ENCODE measurements around the gene SYTL3.

Gene SYTL3

DNA sequence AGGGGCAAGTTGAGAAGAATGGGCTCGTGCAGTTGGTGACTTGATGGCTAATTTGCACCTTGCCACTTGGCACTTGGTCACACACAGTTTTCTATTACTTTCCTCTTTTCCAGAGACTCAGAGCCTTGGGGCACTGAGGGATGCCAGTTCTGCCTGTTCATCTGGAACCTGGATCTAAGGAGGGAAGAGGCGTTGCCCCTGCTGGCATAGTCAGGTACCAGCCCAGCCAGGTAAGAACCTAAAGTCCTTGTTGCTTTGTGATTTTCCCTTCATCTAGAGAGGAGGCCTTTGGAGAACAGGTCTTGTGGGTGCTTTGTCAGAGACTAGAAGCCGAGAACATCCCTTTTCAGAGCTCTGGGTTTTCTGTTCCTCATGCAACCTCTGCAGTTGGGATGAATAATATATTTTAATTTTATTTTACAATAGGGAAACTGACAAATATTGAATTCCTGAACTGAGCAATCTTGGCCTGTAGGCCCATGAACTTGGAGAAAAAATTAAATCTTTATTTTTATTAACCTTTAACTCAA is 11.4 kb downstream of the SYTL3 start:
- H3K4me3 ChIP-seq (ENCODE audit: low read depth, low read length) = no peak overlapping the region
- TF ChIP-seq, protein P1, sequence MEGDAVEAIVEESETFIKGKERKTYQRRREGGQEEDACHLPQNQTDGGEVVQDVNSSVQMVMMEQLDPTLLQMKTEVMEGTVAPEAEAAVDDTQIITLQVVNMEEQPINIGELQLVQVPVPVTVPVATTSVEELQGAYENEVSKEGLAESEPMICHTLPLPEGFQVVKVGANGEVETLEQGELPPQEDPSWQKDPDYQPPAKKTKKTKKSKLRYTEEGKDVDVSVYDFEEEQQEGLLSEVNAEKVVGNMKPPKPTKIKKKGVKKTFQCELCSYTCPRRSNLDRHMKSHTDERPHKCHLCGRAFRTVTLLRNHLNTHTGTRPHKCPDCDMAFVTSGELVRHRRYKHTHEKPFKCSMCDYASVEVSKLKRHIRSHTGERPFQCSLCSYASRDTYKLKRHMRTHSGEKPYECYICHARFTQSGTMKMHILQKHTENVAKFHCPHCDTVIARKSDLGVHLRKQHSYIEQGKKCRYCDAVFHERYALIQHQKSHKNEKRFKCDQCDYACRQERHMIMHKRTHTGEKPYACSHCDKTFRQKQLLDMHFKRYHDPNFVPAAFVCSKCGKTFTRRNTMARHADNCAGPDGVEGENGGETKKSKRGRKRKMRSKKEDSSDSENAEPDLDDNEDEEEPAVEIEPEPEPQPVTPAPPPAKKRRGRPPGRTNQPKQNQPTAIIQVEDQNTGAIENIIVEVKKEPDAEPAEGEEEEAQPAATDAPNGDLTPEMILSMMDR (IDR thresholded peaks at IDR 0.05; ENCODE audit: low read depth, low read length, missing control alignments) = no peak
- in situ Hi-C loops (cut with HindIII; ENCODE audit: low sequenced_read_pairs) = no loop called here
- no peak for DNase-seq (ENCODE audit: low read depth)

DNA sequence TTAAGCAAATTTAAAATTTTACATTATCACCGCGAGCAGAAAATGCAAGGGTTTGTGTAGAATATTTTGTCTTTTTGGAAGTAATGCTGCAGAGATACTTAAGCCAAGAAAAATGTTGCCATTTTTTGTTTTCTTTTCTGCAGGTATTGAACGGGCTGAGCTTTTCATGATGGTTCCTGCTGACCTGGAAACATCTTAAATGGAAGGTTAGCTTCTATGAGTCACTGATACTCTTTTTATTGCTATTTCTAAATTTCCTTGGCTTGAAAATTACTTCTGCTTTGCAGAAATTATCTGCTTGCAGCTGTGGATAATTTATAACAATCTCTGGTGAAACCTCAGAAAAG is 12.7 kb downstream of the SYTL3 start:
- in situ Hi-C loops (cut with HindIII; ENCODE audit: low sequenced_read_pairs) = no loop called here
- TF ChIP-seq, protein P1 (IDR thresholded peaks at IDR 0.05; ENCODE audit: low read depth, low read length, missing control alignments) = no peak
- no peak for DNase-seq (ENCODE audit: low read depth)
- no peak overlapping the region for H3K4me3 ChIP-seq (ENCODE audit: low read depth, low read length)

DNA sequence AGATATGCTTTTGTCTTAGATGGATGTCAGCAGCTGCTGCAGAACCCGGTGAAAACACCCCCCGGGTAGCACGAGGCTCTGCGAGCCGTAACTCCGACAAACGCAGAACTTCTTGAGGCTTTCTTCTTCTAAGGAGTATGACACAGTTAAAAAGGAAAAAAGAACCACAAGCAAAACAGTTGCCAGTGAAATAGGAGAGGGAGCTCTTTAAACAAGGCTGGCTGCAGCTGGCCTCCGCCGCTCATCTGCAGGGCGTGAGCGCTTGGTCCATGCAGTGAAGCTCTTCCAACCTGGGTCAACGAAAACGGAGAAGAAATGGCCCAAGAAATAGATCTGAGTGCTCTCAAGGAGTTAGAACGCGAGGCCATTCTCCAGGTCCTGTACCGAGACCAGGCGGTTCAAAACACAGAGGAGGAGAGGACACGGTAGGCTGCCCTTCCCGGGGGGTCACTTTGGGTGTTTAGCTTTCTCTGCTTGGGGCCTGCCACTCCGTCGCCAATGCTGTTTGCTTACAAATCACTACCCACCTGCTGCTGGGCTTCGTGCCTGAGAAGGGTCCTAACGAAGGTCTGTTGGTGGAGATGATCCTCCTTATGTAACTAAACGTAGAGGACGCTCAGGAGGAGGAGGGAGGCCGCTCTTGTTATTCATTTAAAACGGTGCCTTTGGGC is 13.2 kb downstream of the SYTL3 start:
- in situ Hi-C loops (cut with HindIII; ENCODE audit: low sequenced_read_pairs) = no loop called here
- peak; percentile 67 for DNase-seq (ENCODE audit: low read depth)
- TF ChIP-seq, protein P1 (IDR thresholded peaks at IDR 0.05; ENCODE audit: low read depth, low read length, missing control alignments) = no peak
- H3K4me3 ChIP-seq (ENCODE audit: low read depth, low read length) = peak overlapping the region; percentile 11

DNA sequence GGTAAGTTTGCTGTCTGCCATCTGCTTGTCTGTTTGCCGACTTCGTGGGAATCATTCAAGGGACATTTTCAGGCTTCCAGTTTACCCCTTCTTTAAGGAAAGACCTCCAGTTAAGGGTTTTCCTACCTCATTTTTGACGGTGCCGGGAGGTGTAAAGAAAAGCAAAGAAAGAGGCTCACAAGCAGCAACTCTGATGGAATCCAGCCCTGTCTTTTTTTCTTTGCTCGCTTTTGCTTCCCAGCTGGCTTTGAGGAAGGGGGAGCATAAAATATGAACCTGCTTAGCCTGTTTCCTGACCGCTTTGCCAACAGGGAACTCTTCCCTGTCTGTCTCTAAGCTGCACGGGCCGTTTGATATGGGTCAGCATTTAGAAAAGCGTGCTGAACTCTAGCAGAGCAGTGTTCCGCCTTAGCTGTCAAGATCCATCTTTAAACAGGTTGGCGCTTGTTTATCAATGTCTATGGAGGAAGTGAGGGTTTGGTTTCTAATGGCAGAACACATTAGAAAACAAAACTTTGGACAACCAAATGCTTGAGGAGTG is 13.8 kb downstream of the SYTL3 start:
- TF ChIP-seq, protein P1 (IDR thresholded peaks at IDR 0.05; ENCODE audit: low read depth, low read length, missing control alignments) = no peak
- in situ Hi-C loops (cut with HindIII; ENCODE audit: low sequenced_read_pairs) = no loop called here
- H3K4me3 ChIP-seq (ENCODE audit: low read depth, low read length) = peak overlapping the region; percentile 11
- no peak for DNase-seq (ENCODE audit: low read depth)

DNA sequence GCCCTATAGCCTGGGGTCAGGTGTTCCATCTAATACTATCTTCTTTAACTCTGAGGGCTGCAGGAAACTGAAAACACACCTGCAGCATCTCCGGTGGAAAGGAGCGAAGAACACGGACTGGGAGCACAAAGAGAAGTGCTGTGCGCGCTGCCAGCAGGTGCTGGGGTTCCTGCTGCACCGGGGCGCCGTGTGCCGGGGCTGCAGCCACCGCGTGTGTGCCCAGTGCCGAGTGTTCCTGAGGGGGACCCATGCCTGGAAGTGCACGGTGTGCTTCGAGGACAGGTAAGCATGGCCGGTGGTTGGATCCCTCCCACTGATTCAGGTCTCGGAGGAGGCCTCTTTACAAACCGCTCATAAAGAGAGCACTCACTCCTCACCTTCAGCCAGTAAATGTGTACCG is 15.5 kb downstream of the SYTL3 start:
- H3K4me3 ChIP-seq (ENCODE audit: low read depth, low read length) = no peak overlapping the region
- TF ChIP-seq, protein P1 (IDR thresholded peaks at IDR 0.05; ENCODE audit: low read depth, low read length, missing control alignments) = no peak
- DNase-seq (ENCODE audit: low read depth) = no peak
- in situ Hi-C loops (cut with HindIII; ENCODE audit: low sequenced_read_pairs) = no loop called here

DNA sequence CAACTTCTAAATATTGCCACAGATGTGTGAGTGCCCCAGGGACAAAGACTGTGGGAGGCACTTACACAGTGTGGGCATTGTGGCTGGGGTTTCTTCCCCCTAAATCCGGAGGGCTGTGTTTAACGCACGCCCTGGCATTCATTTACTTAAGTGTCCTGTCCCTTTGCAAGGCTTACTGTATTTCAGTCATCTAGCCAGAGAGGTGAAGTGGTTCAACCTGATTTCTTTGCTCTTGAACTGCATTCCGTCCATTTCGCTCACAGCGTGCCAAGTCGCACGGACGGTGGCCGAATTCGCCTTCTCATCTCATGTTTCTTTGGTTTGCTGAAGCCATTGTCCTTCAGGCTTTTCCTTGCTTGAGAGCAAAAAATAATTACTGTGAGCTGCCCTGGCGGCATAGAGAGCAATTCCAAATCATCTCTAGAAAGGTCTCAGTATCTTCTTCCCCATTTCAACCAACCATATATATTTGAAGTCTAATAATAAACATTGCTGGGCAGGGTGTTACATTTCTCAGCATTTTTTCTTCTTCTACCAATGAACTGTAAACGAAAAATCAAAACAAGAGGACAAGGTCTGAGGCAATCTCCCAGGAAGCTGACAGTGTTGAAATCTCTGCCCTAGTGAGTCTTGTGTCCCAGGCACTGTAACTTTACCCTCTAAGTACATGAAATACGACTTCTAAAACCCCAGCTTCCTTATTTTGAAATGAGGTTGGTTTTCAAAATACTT is 16.9 kb downstream of the SYTL3 start:
- TF ChIP-seq, protein P1 (IDR thresholded peaks at IDR 0.05; ENCODE audit: low read depth, low read length, missing control alignments) = no peak
- DNase-seq (ENCODE audit: low read depth) = no peak
- in situ Hi-C loops (cut with HindIII; ENCODE audit: low sequenced_read_pairs) = no loop called here
- H3K4me3 ChIP-seq (ENCODE audit: low read depth, low read length) = no peak overlapping the region
